Motor neuron (in vitro differentiated cells): ENCODE measurements around the gene GRIA4. TPM values are rescaled to one million over a fixed set of nuclear protein-coding genes. Genes with fewer than 3 reads are reported as not detected.
A peak's percentile ranks its signal among the peaks of the same experiment; 100 is the strongest.

Experiments
- ATAC-seq, 8 experiments: fragments of 200-7000 bp; cut with Tn5 transposase; replicated peaks in 6 of 8; 2 replicates each; pipeline ENCODE4 v1.8.0; 2021; ENCODE audit warnings: mild to moderate bottlenecking in 8 of 8, moderate library complexity in 8 of 8
- H3K27ac ChIP-seq, 2 donors: fragments of 250-450 bp; sonication (Bioruptor Pico); 2 replicates each; pipeline ENCODE4 v1.9.0; 2021; ENCODE audit warnings: antibody characterized with exemption in 2 of 2, mild to moderate bottlenecking in 2 of 2, moderate library complexity in 1 of 2
- H3K4me1 ChIP-seq, 2 donors: fragments of 250-450 bp; sonication (Bioruptor Pico); replicated peaks in 1 of 2; 2 replicates each; pipeline ENCODE4 v1.6.1; 2021; ENCODE audit warnings: antibody characterized with exemption in 2 of 2, mild to moderate bottlenecking in 2 of 2, moderate library complexity in 1 of 2
- H3K4me3 ChIP-seq, 5 donors: fragments of 250-450 bp; sonication (Bioruptor Pico); 2 replicates each; pipeline ENCODE4 v1.9.0; 2021; ENCODE audit warnings: antibody characterized with exemption in 5 of 5, mild to moderate bottlenecking in 5 of 5, moderate library complexity in 4 of 5
- WGBS, 10 experiments: fragments of 450-650 bp; shearing (Covaris generic); methylation state at CpG; one replicate each; pipeline ENCODE4 v1.0.0; 2022; 5-methylcytosine and 5-hydroxymethylcytosine counted together
- in situ Hi-C, 9 experiments: fragments of 400-800 bp; cut with MboI; loops; one replicate each; pipeline ENCODE4 v1.15.0; 2021; ENCODE audit warnings: low sequenced_read_pairs in 9 of 9, low pct_unique_long_range_greater_than_20kb in 2 of 9; ENCODE audit not compliant: unreplicated experiment in 9 of 9
- total RNA-seq, 8 experiments: library from RNA; unstranded; fragments of 300-600 nt; gene quantifications; 2 replicates each; pipeline versions ENCODE4 v1.2.3 to v1.2.4, GENCODE V29; 2022

The GRIA4 gene
- total RNA-seq, 8 experiments from 2014 or later, result 3.0 to 60.4 (median 46.2) TPM

GRCh38 chr11:106022795-106023275 is 413.0 kb downstream of the GRIA4 start:
- peak overlapping the region; percentile 35 to 98 (median 43) for H3K4me3 ChIP-seq
- in situ Hi-C loops, result no loop called here
- H3K27ac ChIP-seq, result peak overlapping the region in 1 of 2 donors; percentile 58
- H3K4me1 ChIP-seq, result peaks cover 8 to 33% of the 10 kb centered on the region in 2 donors
- WGBS, 10 experiments, result 60 to 100% (median 92%) methylated on average over 1 to 7 of the region's 7 CpGs
- ATAC-seq, result no peak

- 40 to 91% (median 64%) methylated on average over 2 to 4 of the region's 4 CpGs; no CpG with 5 or more reads in 1 of the 10 experiments for WGBS, 10 experiments
- in situ Hi-C loops, result no loop called here
These were observed 420.7 kb downstream of the GRIA4 start for GRCh38 chr11:106030609-106031008.

GRCh38 chr11:106031202-106031810 is 421.4 kb downstream of the GRIA4 start:
- peak in 2 of 8 experiments; percentile 32 to 45 for ATAC-seq
- WGBS, 10 experiments, result 25 to 80% (median 48%) methylated on average over 1 to 2 of the region's 2 CpGs
- in situ Hi-C loops, result no loop called here
- H3K4me3 ChIP-seq, result no peak overlapping the region
- H3K27ac ChIP-seq, result no peak overlapping the region
- no peaks in the 10 kb centered on the region for H3K4me1 ChIP-seq

More at GRCh38 chr11:106030609-106031008, 420.7 kb downstream of the GRIA4 start:
- no peak overlapping the region for H3K27ac ChIP-seq
- no peaks in the 10 kb centered on the region for H3K4me1 ChIP-seq
- H3K4me3 ChIP-seq, result no peak overlapping the region
- ATAC-seq, result no peak
